SJSA1 (cell line): Measurements from ENCODE around the gene ZNF488. TPM values are rescaled to one million over a fixed set of nuclear protein-coding genes. Genes with fewer than 3 reads are reported as not detected.

Source experiments
- DNase-seq, 2 experiments: peaks; one replicate each; pipeline ENCODE4 v3.0.0-alpha.2; 2015 to 2020; ENCODE audit warnings: low spot score in 2 of 2, low read depth in 1 of 2
- H3K27ac ChIP-seq: fragments of 250-450 bp; sonication (Bioruptor Pico); 2 replicates; pipeline ENCODE4 v1.5.1; 2020; ENCODE audit warnings: mild to moderate bottlenecking, moderate library complexity
- H3K27me3 ChIP-seq: fragments of 250-450 bp; sonication (Bioruptor Pico); replicated peaks from 2 replicates; pipeline ENCODE4 v1.5.1; 2020; ENCODE audit warnings: mild to moderate bottlenecking, moderate library complexity
- H3K36me3 ChIP-seq: fragments of 250-450 bp; sonication (Bioruptor Pico); 2 replicates; pipeline ENCODE4 v1.5.1; 2020; ENCODE audit warnings: mild to moderate bottlenecking
- H3K4me1 ChIP-seq: fragments of 250-450 bp; sonication (Bioruptor Pico); replicated peaks from 2 replicates; pipeline ENCODE4 v1.6.1; 2021; ENCODE audit warnings: mild to moderate bottlenecking
- H3K4me3 ChIP-seq: fragments of 250-450 bp; sonication (Bioruptor Pico); 2 replicates; pipeline ENCODE4 v1.5.1; 2020; ENCODE audit warnings: mild to moderate bottlenecking
- H3K9me3 ChIP-seq: fragments of 250-450 bp; sonication (Bioruptor Pico); replicated peaks from 2 replicates; pipeline ENCODE4 v1.5.1; 2020; ENCODE audit warnings: mild to moderate bottlenecking
- total RNA-seq: library from RNA; depleted of rRNA; stranded (reverse); fragments of >200 nt; shearing (Covaris generic); gene quantifications from 2 replicates; pipeline ENCODE4 v1.2.3, GENCODE V29; 2014

ZNF488 gene
- total RNA-seq, 1 experiment from 2014 or later, result 1.2 TPM

- Histone ChIP-seq H3K27ac (no peak overlapping the region), H3K36me3 (no peaks in the 10 kb centered on the region), H3K4me3 (no peak overlapping the region), H3K27me3 (peaks cover under 1% of the 10 kb centered on the region; the same call in 1 of the 2 replicates), H3K4me1 (no peaks in the 10 kb centered on the region), H3K9me3 (no peaks in the 10 kb centered on the region)
- no peak for DNase-seq
Measured at GRCh38 chr10:47325303-47326291, 58.5 kb downstream of the ZNF488 start.

GRCh38 chr10:47323636-47324296 is 60.3 kb downstream of the ZNF488 start:
- no peak for DNase-seq
- Histone ChIP-seq H3K4me3 (no peak overlapping the region), H3K9me3 (no peaks in the 10 kb centered on the region), H3K27ac (no peak overlapping the region), H3K36me3 (no peaks in the 10 kb centered on the region), H3K27me3 (peaks cover 4% of the 10 kb centered on the region; the same call in 1 of the 2 replicates), H3K4me1 (no peaks in the 10 kb centered on the region)

- no peaks in the 10 kb centered on the region for H3K9me3 ChIP-seq
- no peaks in the 10 kb centered on the region for H3K36me3 ChIP-seq
- DNase-seq, result no peak
- H3K27me3 ChIP-seq, result peaks cover 4% of the 10 kb centered on the region; the same call in 1 of the 2 replicates
- H3K27ac ChIP-seq, result no peak overlapping the region
- no peaks in the 10 kb centered on the region for H3K4me1 ChIP-seq
- no peak overlapping the region for H3K4me3 ChIP-seq
Measured at GRCh38 chr10:47323087-47323486, 61.0 kb downstream of the ZNF488 start.

- Histone ChIP-seq H3K36me3 (no peaks in the 10 kb centered on the region), H3K27ac (no peak within 1 kb of the TSS), H3K4me1 (no peaks in the 10 kb centered on the region), H3K27me3 (peaks cover 4% of the 10 kb centered on the region; the same call in 1 of the 2 replicates), H3K9me3 (no peaks in the 10 kb centered on the region), H3K4me3 (no peak within 1 kb of the TSS)
- no peak for DNase-seq
Measured at GRCh38 chr10:47322300-47323061, 61.6 kb downstream of the ZNF488 start, which contains the start of gene GDF2. TSS of gene GDF2 (plus strand) at chr10:47322454. CDS start at chr10:47322669, 215 bp downstream.

GRCh38 chr10:47321521-47322195 is 62.4 kb downstream of the ZNF488 start:
- Histone ChIP-seq H3K36me3 (no peaks in the 10 kb centered on the region), H3K4me1 (no peaks in the 10 kb centered on the region), H3K9me3 (no peaks in the 10 kb centered on the region), H3K27me3 (peaks cover 4% of the 10 kb centered on the region; the same call in 1 of the 2 replicates), H3K27ac (no peak overlapping the region), H3K4me3 (no peak overlapping the region)
- no peak for DNase-seq

- no peak overlapping the region for H3K27ac ChIP-seq
- H3K4me1 ChIP-seq, result no peaks in the 10 kb centered on the region
- no peaks in the 10 kb centered on the region for H3K9me3 ChIP-seq
- peaks cover 4% of the 10 kb centered on the region; the same call in 1 of the 2 replicates for H3K27me3 ChIP-seq
- H3K36me3 ChIP-seq, result no peaks in the 10 kb centered on the region
- H3K4me3 ChIP-seq, result no peak overlapping the region
- DNase-seq, result no peak
Measured at GRCh38 chr10:47320812-47321211, 63.3 kb downstream of the ZNF488 start.

- peaks cover 4% of the 10 kb centered on the region; the same call in 1 of the 2 replicates for H3K27me3 ChIP-seq
- H3K4me1 ChIP-seq, result no peaks in the 10 kb centered on the region
- H3K9me3 ChIP-seq, result no peaks in the 10 kb centered on the region
- H3K4me3 ChIP-seq, result no peak overlapping the region
- no peaks in the 10 kb centered on the region for H3K36me3 ChIP-seq
- no peak for DNase-seq
- H3K27ac ChIP-seq, result no peak overlapping the region
Measured at GRCh38 chr10:47319784-47320183, 64.3 kb downstream of the ZNF488 start.

- Histone ChIP-seq H3K4me3 (no peak overlapping the region), H3K27ac (no peak overlapping the region), H3K27me3 (peaks cover 4% of the 10 kb centered on the region; the same call in 1 of the 2 replicates), H3K9me3 (no peaks in the 10 kb centered on the region), H3K4me1 (no peaks in the 10 kb centered on the region), H3K36me3 (no peaks in the 10 kb centered on the region)
- DNase-seq, result no peak
Measured at GRCh38 chr10:47318706-47319105, 65.4 kb downstream of the ZNF488 start.

- Histone ChIP-seq H3K4me1 (no peaks in the 10 kb centered on the region), H3K4me3 (no peak overlapping the region), H3K27ac (no peak overlapping the region), H3K9me3 (no peaks in the 10 kb centered on the region), H3K27me3 (peaks cover 4% of the 10 kb centered on the region; the same call in 1 of the 2 replicates), H3K36me3 (no peaks in the 10 kb centered on the region)
- DNase-seq, result no peak
Measured at GRCh38 chr10:47317251-47317650, 66.8 kb downstream of the ZNF488 start.

- no peaks in the 10 kb centered on the region for H3K9me3 ChIP-seq
Measured at GRCh38 chr10:47316131-47316530, 68.0 kb downstream of the ZNF488 start.

More at GRCh38 chr10:47316131-47316530, 68.0 kb downstream of the ZNF488 start:
- Histone ChIP-seq H3K27ac (no peak overlapping the region), H3K27me3 (peaks cover 4% of the 10 kb centered on the region; the same call in 1 of the 2 replicates), H3K4me1 (no peaks in the 10 kb centered on the region), H3K4me3 (no peak overlapping the region), H3K36me3 (no peaks in the 10 kb centered on the region)
- DNase-seq, result no peak
